NOMO-1 treated with dmso at 0.1 percent for 144 hours (cell line): ENCODE measurements around the gene PAMR1.

Experiments used
- DNase-seq: peaks from one replicate; lab custom pipeline; 2025; ENCODE audit not compliant: unreplicated experiment; lab: John Stamatoyannopoulos, UW

Gene PAMR1

DNA sequence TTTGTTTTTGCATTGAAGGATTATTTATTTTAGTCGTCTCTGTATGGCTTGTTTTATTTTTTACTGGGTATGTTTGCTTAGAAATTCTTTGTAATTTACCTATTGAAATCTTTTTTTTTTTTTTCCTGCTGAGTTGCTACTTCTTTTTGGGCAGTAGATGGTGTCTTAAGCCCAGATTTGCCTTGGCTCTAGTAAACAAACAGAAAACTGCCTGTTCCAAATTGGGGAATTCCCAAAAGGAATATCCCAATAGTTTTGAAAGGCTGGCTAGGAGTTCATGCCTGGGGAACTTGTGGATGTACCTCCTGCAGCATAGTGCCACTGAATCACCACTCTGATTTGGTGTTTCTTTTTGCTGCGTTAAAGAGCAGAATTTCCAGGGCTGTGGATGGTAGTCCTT lies 17.7 kb downstream of the PAMR1 start:
- no peak for DNase-seq

DNA sequence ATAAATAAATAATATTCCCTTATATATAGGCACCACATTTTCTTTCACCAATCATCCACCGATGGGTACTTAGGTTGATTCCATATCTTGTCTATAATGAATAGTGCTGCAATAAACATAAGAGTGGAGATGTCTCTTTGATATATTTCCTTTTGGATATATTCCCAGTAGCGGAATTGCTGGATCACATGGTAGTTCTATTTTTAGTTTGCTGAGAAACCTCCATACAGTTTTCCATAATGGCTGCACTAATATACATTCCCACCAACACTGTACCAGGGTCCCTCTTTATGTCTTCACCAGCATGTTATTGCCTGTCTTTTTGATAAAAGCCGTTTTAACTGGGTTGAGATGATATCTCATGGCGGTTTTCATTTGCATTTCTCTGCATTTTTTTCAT lies 23.6 kb downstream of the PAMR1 start:
- no peak for DNase-seq

DNA sequence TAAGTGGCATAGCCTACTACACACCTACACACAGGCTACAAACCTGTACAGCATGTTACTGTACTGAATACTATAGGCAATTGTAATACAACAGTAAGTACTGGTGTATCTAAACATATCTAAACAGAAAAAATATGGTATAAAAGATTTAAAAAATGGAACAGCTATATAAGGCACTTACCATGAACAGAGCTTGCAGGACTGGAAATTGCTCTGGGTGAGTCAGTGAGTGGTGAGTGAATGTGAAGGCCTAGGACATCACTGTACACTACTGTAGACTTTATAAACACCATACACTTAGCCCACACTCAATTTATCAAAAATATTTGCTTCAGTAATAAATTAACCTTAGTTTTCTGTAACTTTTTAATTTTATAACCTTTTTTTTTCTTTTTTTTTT lies 24.7 kb downstream of the PAMR1 start:
- DNase-seq = no peak

DNA sequence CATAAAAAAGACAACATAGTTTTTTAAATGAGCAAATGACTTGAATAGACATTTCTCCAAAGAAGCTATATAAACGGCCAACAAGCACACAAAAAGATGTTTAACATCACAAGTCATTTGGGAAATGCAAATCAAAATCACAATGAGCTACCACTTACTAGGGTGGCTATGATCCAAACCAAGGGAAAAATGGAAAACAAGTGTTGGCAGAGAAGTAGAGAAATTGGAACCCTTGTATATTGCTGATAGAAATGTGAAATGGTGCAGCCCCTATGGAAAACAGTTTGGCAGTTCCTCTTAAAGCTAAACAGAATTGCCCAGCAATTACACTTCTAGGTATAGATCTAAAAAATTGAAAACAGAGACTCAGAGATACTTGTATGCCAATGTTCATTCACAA lies 29.0 kb downstream of the PAMR1 start:
- no peak for DNase-seq

DNA sequence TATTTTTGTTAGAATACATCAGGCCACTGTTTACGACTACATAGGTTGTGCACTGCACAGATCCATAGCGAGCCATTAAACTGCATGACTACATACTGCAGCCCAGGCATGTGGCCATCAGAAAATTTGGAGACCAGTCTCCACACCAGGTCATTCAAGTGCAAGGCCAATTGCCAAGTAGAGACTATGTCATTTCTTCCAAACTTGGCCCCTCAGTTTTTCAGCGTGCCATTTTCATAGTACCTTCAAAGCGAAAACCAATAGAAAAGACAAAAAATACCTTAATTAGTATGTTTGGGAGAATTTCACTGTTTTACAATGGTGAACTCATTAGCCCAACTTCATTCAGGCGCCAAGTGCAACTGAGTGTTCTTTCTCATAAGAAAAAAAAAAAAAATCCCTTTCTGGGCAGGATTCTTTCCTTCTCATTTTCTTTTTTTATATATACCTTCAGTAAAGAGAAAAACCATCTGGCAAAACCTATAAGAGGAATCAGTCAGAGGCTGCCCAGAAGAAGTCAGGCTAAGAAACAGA lies 30.4 kb downstream of the PAMR1 start:
- DNase-seq = no peak

DNA sequence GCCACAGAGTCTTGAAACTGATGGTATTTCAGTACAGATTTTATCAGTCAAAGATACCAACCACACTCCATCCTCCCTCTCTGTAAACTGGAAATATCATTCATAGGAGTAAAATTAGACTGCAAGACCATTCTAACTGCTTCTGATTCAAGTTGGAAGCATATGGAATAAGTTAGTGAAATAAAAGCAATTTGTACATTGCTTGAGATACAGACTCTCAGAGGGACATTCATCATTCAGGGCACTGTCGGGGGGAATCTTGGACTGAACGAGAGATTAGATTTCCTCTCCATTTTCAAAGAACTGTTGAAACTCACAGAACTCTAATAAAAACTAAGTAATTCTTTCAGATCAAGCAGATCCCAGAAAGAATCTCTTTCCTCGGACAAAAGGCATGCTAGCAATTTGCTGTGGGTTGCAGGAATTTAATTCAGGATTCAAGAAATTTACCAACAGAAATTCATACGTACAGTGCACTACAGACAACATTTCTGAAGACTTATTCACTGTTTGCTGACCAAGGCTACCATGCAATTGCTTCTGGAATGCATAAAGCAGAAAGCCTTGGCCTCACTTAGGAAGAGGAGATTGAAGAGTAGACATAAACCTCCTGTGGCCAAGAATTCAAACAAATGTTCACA lies 34.1 kb downstream of the PAMR1 start:
- no peak for DNase-seq

DNA sequence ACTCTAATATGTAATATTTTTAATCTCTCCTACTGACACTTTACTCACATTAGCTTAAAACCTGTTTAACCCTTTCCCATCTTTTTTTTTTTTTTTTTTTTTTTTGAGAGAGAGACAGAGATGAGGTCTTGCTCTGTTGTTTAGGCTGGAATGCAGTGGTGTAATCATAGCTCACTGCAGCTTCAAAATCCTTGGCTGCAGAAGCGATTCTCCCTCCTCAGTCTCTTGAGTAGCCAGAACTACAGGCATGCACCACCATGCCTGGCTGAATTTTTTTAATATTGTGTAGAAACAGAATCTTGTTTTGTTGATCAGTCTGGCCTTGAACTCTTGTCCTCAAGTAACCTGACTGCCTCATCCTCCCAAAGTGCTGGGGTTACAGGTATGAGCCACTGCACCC lies 37.3 kb downstream of the PAMR1 start:
- no peak for DNase-seq

DNA sequence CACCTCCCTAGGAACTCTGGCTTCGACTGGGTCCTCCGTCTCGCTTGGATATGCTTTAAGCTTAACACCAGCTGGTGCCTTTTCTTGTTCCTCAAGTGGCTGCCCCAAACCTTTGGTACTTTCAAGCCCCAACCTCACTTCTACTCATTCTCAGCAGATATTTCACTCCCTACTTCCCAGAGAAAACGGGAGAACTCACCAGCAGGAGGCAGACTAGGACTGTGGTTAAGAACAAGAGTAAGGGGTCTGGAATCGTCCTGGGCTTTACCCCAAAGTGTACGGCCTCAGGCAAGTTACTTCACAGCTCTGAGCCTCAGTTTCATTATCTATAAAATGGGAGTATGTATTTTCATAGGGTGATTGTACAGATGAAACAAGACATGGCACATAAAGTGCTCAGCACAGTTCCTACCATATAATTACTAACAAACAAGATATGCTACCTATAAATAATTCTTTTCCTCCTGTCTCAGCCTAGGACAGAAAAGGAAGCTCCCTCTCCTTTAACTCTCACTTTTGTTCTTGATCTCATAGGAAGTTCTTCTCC lies 37.8 kb downstream of the PAMR1 start:
- DNase-seq = no peak

DNA sequence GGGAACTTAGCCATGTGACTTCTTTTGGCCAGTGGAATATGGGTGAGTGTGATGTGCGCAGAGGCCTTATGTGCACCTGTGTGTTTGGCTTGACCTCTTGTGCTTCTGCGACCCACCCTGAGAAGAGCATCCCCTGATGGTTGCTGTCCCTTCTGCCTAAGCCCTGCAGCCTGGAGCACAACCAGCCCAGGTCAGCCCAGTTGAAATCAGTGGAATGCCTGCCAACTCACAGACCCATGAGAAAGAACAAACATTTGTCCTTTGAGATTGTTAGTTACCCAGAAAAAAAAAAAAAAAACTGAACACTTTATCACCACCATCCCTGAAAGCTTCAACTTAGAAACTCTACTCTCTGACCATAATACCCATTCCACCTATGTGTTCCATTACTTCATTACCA lies 38.5 kb downstream of the PAMR1 start:
- DNase-seq = no peak

DNA sequence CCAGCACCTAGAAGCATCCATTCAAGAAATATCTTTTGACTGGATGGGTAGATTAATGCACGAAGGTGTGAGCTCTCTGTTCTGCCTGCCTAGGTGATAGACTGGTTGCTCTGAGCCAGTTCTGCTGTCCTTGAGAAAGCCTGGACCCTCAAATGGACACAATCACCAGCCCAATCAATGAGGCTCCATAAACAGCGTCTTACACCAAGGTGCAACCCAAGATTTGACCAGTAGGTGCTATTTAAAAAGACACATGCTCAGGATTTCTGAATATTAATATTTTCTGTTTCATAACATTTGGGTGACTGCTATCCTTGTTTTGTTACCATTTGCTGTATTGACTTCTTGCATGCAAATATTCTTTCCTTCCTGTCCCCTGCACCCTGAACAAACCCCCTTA lies 39.0 kb downstream of the PAMR1 start:
- no peak for DNase-seq

DNA sequence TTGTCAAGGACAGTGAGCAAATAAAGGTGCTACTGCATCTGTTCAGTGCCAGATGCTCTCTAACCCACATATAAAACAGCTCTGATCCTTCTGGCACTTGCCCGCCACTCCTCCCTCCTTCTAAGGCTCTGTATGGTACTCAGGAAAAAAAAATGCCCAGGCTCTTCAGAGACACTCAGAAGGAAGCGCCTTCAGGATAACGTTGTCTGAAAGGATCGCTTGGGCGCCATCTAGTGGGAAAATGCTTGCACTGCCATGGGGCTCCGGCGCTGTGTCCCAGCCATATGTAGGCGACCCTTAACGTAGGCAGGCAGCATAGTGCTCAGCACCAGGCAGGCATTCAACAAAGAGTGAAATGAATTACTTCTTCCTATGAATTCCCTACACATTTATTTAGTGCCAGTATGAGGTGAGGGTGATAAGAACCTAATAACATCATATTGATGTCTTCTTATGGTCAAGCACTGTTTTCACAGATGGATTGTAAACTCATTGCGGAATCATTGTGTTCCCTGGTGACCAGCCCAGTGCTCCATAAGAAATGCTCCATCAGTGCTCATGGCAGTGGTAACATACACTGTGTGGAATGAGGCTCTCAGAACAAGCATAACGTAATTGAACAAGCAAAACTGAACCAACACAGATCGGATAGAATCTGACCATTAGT lies 39.6 kb downstream of the PAMR1 start:
- DNase-seq = no peak

DNA sequence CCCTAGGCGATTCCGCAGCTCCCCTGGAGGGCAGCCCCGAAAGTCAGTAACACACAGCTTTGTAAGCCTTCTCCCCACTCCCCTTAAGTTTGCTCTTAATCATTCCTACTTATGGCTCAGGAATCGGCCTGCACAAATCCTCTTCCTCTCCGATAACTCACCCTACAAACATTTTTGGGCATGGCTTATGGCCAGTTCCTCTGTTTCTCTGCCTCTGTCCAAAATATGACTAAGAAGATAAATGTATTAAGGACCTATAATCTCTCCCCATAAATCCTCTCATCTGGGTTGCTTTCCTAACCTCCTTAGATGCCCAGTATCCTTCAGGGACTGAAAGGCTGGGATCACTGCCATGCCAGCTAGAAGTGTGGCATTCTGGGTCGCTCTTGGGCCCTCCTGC lies 41.0 kb downstream of the PAMR1 start:
- DNase-seq = no peak

DNA sequence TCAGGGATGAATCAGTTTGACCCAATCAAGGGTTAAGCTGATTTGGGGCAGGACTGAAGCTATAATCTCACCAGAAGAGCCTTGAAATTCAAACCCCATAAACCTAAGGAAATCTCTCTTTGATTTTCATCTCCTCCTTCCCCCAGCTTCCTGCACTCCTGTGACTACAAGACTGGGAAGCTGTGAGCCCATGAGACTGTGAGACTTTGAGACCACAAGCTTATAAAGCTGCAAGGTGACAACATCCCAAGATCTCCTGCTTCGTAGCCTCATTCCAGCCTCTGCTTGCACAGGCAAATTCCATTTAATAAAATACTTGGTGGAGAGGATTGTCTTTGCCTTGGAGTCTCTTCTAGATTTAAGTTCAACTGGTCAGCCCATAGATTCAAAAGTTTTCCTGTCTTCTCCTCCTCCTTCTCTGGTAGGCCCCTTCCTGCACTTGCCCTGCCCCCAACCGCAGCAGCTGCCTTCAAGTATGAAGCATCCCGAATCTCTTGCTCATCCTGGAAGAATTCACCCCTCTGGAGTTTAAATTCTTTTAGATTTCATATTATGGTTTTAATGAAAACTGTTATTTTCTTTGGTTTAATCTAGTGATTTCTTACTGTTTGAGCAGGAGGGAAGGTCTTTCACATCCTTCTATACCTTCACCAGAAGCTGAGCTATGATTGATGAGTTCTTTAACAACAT lies 42.1 kb downstream of the PAMR1 start:
- DNase-seq = no peak

DNA sequence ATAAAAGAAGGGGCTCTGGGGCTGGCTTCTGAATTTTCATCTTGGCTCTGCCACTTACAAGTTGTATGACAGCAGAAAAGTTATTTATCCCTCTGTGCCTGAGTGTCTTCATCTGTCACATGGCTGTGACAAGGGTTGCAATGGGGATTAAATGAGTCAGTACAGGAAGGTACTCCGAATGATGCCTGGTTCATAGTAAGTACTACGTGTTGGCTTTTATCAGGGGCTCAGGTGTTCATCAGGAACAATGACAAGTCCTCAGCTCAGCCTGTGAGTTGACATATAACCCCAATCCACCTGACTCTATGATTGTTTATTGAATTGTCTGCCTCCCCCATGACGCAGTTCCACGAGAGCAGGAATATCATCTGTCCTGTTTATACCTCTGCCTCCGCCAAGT lies 45.7 kb downstream of the PAMR1 start:
- DNase-seq = no peak

DNA sequence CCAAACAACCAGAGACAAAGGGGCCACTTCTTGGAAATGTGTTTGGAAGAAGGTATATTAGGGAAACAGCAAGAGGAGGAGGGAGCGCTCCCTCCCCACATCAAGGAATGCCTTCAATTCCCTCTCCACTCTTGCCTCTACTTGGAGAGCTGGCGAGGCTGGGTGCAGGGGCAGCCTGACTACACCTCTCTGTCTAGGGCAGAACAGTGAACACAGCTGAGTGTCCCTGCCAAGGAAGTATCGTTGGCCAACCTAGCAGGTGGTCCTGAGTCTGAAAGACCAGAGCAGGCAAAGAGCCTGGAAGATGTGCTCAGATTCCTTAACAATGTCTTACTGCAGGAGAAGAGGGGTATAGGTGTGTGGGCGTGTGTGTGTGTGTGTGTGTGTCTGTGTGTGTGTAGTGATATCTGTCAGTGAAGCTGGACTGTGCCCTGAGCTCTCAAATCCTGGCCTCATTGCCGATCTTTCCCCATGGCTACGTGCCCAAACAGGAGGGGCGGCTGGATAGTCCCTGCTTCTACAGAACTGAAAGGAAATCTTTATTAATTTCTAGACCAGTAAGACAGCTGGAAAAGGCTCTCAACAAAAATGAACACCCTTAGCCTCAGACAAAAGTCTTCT lies 46.8 kb downstream of the PAMR1 start:
- no peak for DNase-seq

DNA sequence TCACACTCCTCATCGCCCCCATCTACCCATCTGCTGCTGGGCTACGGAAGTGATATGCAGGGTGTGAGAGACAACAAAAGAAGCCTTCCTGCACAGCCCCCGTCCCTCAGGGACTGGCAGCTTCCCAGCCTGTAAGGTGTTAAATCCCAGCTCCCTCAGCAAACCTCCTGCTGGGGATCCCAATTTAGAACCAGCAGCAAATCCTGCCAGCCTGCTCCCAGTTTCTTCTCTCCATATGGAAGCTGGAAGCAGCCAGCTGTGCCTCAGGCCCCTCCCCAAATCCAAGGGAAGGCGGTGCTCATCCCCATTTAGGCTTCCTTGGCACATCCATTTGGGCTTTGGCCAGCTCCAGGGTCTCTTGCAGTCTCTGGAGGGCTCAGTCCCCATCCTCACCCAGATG lies 47.5 kb downstream of the PAMR1 start:
- DNase-seq = no peak

DNA sequence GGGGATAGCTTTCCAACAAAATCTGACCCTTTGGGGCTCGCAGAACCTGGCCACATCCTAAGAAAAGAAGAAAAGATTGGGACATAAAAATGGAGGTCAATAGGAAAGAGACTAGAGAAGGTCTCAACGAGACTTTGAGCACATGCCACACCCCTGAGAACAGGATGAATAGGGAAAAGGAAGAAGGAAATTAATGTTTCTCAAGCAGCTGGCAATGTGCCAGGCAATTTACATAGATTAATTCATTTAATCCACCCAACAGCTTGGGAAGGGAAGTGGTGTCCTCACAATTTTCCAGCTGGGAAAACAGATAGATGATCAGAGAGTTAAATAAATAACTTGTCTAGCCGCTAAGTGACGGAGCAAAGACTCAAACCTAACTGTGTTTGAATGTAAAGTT lies 50.7 kb downstream of the PAMR1 start:
- DNase-seq = no peak

DNA sequence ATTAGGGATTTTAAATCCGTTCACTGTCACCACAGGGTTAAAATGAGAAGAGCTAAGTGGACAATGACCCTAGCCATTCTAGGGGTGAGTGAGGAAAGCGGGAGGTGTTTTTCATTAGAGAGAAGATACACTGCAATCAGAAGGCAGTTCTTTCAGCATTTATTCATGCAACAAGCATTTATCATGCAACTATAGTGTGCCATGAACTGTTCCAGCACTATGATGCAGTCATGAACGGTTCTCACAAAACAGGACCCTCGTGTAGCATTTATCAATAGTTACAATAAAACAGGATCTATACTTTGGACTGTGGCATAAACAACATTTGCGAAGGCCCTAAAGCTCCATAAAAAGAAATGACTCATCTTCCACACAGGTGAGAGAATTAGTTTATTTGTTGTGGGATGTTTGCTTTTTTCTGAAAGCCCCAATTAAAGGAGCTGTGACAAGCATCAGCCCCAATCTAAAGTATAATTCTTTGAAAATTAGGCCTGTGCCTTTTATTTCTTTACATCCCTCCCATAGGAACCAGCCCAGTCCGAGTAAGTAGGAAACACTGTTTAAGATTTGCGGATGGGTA lies 51.5 kb downstream of the PAMR1 start:
- DNase-seq = no peak

DNA sequence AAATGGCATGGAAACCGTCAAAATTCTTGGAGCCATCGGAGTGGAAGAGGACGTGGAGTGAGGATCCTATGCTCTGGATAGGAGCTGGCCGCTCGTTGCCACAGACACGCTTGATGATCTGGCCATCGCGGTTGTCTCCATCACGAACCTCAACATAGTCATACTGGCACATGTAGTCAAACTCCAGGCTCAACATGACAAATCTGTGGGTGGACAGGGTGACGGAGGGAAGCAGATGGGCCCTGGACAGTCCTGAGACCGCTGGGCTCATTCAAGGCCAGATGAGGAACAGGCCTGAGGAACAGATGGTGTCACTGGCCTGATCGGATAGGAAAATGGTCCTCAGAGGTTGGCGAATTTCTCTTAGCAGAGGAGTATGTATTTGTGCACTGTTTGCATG lies 54.8 kb downstream of the PAMR1 start:
- no peak for DNase-seq

DNA sequence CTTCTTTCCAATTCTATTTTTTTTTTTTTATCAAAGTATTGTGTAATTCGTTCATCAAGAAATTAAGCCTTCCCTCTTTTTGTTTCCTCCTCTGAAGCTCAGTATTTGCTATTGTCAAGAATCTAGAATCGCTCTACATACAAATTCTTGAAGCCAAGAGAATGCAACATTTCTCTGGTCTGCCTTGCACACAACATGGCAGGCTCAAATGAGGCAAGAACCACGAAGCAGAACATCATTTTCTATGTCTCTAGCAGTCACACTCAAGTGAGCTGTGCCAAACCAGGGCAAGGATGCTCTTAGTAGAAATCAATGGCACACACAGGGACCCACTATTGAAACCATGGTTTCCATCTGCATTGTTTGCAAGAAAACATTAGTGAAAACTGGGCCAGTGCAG lies 59.4 kb downstream of the PAMR1 start:
- no peak for DNase-seq

DNA sequence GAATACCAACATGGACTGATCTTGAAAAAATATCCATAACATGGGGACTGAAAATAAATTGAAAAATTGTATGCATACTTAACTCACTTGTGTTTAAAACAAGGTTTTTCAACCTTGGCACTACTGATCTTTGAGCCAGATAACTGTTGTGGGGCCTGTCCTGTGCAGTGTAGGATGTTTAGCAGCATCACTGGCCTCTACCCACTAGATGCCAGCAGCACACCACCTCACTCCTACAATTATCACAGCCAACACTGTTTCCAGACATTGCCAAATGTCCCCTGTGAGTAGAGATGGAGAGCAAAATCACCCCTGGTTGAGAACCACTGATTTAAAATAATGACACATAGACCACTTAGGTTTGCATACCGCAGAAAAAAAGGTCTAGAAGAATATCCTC lies 61.1 kb downstream of the PAMR1 start:
- DNase-seq = no peak
